Mammary epithelial cell (primary cell): ENCODE results near the gene ZNF839.

Source experiments
- EZH2 ChIP-seq: IDR thresholded peaks from 2 replicates; pipeline ENCODE4 v1.6.1; 2012; ENCODE audit warnings: low read length, inconsistent platforms, borderline replicate concordance
- TF ChIP-seq, protein P1 (sequence below), 2 donors: IDR thresholded peaks in 1 of 2; conservative IDR thresholded peaks in 1 of 2; 2 replicates each; pipeline ENCODE4 v1.5.1; 2011 to 2012; ENCODE audit warnings: inconsistent platforms in 2 of 2, low read length in 2 of 2, mild to moderate bottlenecking in 2 of 2, control low read depth in 1 of 2, low read depth in 1 of 2; ENCODE audit not compliant: insufficient read depth in 1 of 2; ENCODE audit errors: extremely low read depth in 1 of 2

DNA sequence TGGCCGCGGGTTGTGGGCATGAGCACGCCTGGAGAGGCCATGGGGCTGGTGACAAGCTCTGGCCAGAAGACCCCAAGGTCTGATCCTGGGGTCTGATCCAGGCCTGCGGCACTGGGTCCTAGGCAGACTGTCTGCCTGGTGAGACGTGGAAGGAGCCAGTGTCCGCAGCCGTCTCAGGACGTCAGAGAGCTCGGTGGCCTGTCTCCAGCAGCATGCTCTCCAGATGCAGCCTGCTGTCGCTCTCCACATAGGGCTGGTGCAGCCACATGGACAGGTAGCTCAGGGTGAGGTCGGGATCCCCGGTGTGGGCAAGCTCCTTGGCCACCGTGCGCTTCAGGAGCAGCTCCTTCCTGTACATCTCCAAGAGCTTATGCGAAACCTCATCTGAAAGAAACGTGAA is 28.8 kb downstream of the ZNF839 start:
- TF ChIP-seq, protein P1, sequence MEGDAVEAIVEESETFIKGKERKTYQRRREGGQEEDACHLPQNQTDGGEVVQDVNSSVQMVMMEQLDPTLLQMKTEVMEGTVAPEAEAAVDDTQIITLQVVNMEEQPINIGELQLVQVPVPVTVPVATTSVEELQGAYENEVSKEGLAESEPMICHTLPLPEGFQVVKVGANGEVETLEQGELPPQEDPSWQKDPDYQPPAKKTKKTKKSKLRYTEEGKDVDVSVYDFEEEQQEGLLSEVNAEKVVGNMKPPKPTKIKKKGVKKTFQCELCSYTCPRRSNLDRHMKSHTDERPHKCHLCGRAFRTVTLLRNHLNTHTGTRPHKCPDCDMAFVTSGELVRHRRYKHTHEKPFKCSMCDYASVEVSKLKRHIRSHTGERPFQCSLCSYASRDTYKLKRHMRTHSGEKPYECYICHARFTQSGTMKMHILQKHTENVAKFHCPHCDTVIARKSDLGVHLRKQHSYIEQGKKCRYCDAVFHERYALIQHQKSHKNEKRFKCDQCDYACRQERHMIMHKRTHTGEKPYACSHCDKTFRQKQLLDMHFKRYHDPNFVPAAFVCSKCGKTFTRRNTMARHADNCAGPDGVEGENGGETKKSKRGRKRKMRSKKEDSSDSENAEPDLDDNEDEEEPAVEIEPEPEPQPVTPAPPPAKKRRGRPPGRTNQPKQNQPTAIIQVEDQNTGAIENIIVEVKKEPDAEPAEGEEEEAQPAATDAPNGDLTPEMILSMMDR (conservative IDR thresholded peaks at IDR 0.05 in 1 of 2, IDR thresholded peaks at IDR 0.05 in 1 of 2; ENCODE audit: extremely low read depth in 1 of 2, insufficient read depth in 1 of 2, low read depth in 1 of 2, low read length in 2 of 2), result no peak
- no peak for TF ChIP-seq EZH2
